ENCODE data around the gene ATP6V0A1.

The ATP6V0A1 gene

DNA sequence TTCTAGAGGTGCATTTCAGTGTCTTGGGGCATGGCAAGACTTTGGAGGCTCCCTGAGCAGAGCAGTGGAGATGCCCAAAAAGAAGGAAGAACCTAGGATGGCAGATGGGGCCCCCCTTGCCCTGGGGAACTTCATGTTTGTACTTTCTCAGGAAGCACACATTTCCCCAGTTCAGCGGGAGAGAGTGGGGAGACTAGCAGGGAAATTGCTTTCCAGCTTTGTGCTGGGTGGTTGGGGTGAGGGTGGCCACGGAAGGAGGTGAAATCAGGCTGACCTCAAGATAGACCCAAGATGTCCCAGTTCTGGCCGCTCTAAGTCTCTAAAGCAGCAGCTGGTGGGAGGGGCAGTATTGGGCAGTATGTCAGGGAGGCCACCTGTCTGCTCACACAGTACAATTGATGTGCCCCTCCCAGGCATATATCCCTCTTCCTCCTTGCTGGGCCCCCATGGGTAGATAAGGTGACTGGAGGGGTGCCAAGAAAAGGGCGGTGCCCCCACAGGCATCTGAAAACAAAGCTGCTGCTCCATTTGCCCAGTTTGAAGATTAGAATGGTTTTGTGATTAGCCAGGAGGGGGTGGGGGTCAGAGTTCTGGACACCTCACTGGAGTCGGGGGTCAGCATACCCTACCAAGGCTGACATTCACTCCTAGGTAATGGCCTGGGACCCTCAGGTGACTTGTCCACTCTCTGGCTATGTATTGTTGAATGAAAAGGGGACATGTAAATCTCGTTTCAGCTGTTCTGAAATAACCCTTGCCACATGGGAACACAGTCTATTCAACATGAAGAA lies 60.3 kb downstream of the ATP6V0A1 start:
- DNase-seq (ENCODE audit: low read depth), result no peak
- H3K4me3 ChIP-seq (ENCODE audit: low read depth, low read length), result no peak overlapping the region
- TF ChIP-seq CTCF (IDR thresholded peaks at IDR 0.05; ENCODE audit: control insufficient read depth, extremely low read depth, insufficient read depth), result no peak

- no peak overlapping the region for H3K4me3 ChIP-seq (ENCODE audit: low read depth, low read length)
- TF ChIP-seq CTCF (IDR thresholded peaks at IDR 0.05; ENCODE audit: control insufficient read depth, extremely low read depth, insufficient read depth), result no peak
- DNase-seq (ENCODE audit: low read depth), result peak; percentile 69
These were observed 61.1 kb downstream of the ATP6V0A1 start for GRCh38 chr17:42519546-42520491.

- no peak overlapping the region for H3K4me3 ChIP-seq (ENCODE audit: low read depth, low read length)
- DNase-seq (ENCODE audit: low read depth), result no peak
- TF ChIP-seq CTCF (IDR thresholded peaks at IDR 0.05; ENCODE audit: control insufficient read depth, extremely low read depth, insufficient read depth), result 0 out of 2 replicates have a peak, but pooled peaks have one; percentile 16
These were observed 61.9 kb downstream of the ATP6V0A1 start for GRCh38 chr17:42520540-42520951.

- no peak for DNase-seq (ENCODE audit: low read depth)
- TF ChIP-seq CTCF (IDR thresholded peaks at IDR 0.05; ENCODE audit: control insufficient read depth, extremely low read depth, insufficient read depth), result no peak
- no peak overlapping the region for H3K4me3 ChIP-seq (ENCODE audit: low read depth, low read length)
These were observed 62.4 kb downstream of the ATP6V0A1 start for GRCh38 chr17:42521036-42521435.

GRCh38 chr17:42521666-42522262 lies 63.1 kb downstream of the ATP6V0A1 start:
- TF ChIP-seq CTCF (IDR thresholded peaks at IDR 0.05; ENCODE audit: control insufficient read depth, extremely low read depth, insufficient read depth), result no peak
- no peak overlapping the region for H3K4me3 ChIP-seq (ENCODE audit: low read depth, low read length)
- no peak for DNase-seq (ENCODE audit: low read depth)

DNA sequence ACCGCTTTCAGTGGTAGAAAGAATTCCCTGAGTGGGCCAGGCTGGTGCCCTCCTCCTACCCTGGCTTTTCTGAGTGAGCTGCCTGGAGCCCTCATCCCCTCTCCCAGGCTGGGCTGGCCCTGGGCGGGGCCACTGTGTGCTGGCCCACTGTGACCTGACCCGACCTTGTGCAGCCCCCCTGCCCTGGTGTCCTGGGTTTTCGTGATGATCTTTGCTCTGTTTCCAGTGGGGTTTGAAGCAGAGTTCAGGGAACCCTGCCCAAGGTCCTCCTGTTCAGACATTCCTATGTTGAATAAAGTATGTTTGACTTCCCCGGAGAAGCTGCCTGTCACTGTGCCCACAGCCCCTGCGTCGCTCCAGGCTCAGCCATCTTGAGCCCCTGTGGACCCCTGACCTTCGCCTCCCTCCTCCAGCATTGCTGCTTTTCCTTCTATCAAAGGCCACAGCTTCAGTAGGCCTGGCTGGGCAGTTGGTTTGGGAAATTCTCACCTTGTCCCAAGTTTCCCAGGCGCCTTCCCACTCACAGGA lies 63.6 kb downstream of the ATP6V0A1 start:
- no peak overlapping the region for H3K4me3 ChIP-seq (ENCODE audit: low read depth, low read length)
- no peak for TF ChIP-seq CTCF (IDR thresholded peaks at IDR 0.05; ENCODE audit: control insufficient read depth, extremely low read depth, insufficient read depth)
- no peak for DNase-seq (ENCODE audit: low read depth)

Data from LNCaP clone FGC (cell line).